ENCODE results near the gene PHF11. TPM values are rescaled to one million over a fixed set of nuclear protein-coding genes. Genes with fewer than 3 reads are reported as not detected.

The PHF11 gene
- total RNA-seq, 2 donors from 2014 or later, result 22.7 to 30.1 TPM

- H3K4me3 ChIP-seq, result no peak overlapping the region
- intact Hi-C loops (cut with DNase I), result no loop called here
- H3K4me1 ChIP-seq, result no peaks in the 10 kb centered on the region
- no peak for ATAC-seq
- no peak overlapping the region for H3K27ac ChIP-seq
- H3K27me3 ChIP-seq, result no peaks in the 10 kb centered on the region
- no peaks in the 10 kb centered on the region for H3K9me3 ChIP-seq
- TF ChIP-seq POLR2A (IDR thresholded peaks at IDR 0.05), result no peak
- TF ChIP-seq CTCF (IDR thresholded peaks at IDR 0.05), result no peak
- peaks cover 0 to 2% of the 10 kb centered on the region in 2 donors for H3K36me3 ChIP-seq (replicated peaks in 1 of 2; ENCODE audit: insufficient read depth in 1 of 2, low read depth in 2 of 2)
- WGBS, 2 donors, result 76 to 90% methylated on average over 1 of the region's 1 CpG
- no peak for DNase-seq
Observed at GRCh38 chr13:49532593-49532992, 36.8 kb downstream of the PHF11 start.

- Histone ChIP-seq H3K27ac (no peak overlapping the region), H3K36me3 (replicated peaks in 1 of 2; ENCODE audit: insufficient read depth in 1 of 2, low read depth in 2 of 2) (peaks cover 0 to 2% of the 10 kb centered on the region in 2 donors), H3K4me3 (no peak overlapping the region), H3K27me3 (no peaks in the 10 kb centered on the region), H3K4me1 (no peaks in the 10 kb centered on the region), H3K9me3 (no peaks in the 10 kb centered on the region)
- intact Hi-C loops (cut with DNase I), result no loop called here
- ATAC-seq (no peak), DNase-seq (no peak)
- no peak for TF ChIP-seq POLR2A (IDR thresholded peaks at IDR 0.05)
Observed at GRCh38 chr13:49533011-49533410, 37.3 kb downstream of the PHF11 start.

GRCh38 chr13:49533591-49534269, 38.0 kb downstream of the PHF11 start:
- ATAC-seq (no peak), DNase-seq (no peak)
- Histone ChIP-seq H3K27me3 (no peaks in the 10 kb centered on the region), H3K4me1 (no peaks in the 10 kb centered on the region), H3K9me3 (no peaks in the 10 kb centered on the region), H3K27ac (no peak overlapping the region), H3K4me3 (no peak overlapping the region), H3K36me3 (replicated peaks in 1 of 2; ENCODE audit: insufficient read depth in 1 of 2, low read depth in 2 of 2) (peaks cover 0 to 2% of the 10 kb centered on the region in 2 donors)
- 68 to 73% methylated on average over 7 of the region's 7 CpGs for WGBS, 2 donors
- intact Hi-C loops (cut with DNase I), result no loop called here
- TF ChIP-seq CTCF (IDR thresholded peaks at IDR 0.05) (no peak), POLR2A (IDR thresholded peaks at IDR 0.05) (no peak)

- DNase-seq, result no peak
- 73 to 81% methylated on average over 7 of the region's 7 CpGs for WGBS, 2 donors
- H3K4me1 ChIP-seq, result no peaks in the 10 kb centered on the region
- intact Hi-C loops (cut with DNase I), result no loop called here
- no peak for TF ChIP-seq POLR2A (IDR thresholded peaks at IDR 0.05)
- no peak for TF ChIP-seq CTCF (IDR thresholded peaks at IDR 0.05)
- no peaks in the 10 kb centered on the region for H3K9me3 ChIP-seq
- H3K36me3 ChIP-seq (replicated peaks in 1 of 2; ENCODE audit: insufficient read depth in 1 of 2, low read depth in 2 of 2), result peaks cover 0 to 4% of the 10 kb centered on the region in 2 donors
- H3K27me3 ChIP-seq, result no peaks in the 10 kb centered on the region
- H3K4me3 ChIP-seq, result no peak overlapping the region
- no peak overlapping the region for H3K27ac ChIP-seq
- no peak for ATAC-seq
Observed at GRCh38 chr13:49536144-49536873, 40.6 kb downstream of the PHF11 start.

GRCh38 chr13:49538404-49538803, 42.7 kb downstream of the PHF11 start:
- Histone ChIP-seq H3K9me3 (no peaks in the 10 kb centered on the region), H3K27me3 (no peaks in the 10 kb centered on the region), H3K27ac (no peak overlapping the region), H3K4me3 (no peak overlapping the region), H3K4me1 (no peaks in the 10 kb centered on the region), H3K36me3 (replicated peaks in 1 of 2; ENCODE audit: insufficient read depth in 1 of 2, low read depth in 2 of 2) (peaks cover 0 to 3% of the 10 kb centered on the region in 2 donors)
- intact Hi-C loops (cut with DNase I), result no loop called here
- ATAC-seq (no peak), DNase-seq (no peak)
- WGBS, 2 donors, result 89 to 90% methylated on average over 2 of the region's 2 CpGs
- no peak for TF ChIP-seq POLR2A (IDR thresholded peaks at IDR 0.05)
- no peak for TF ChIP-seq CTCF (IDR thresholded peaks at IDR 0.05)
